ENCODE data around the gene ANKRD36.
"Not testable (repeated sequence)": the region's sequence is repeated elsewhere in the genome, so short reads cannot be mapped to it uniquely, and the experiment has no call there.

DNA sequence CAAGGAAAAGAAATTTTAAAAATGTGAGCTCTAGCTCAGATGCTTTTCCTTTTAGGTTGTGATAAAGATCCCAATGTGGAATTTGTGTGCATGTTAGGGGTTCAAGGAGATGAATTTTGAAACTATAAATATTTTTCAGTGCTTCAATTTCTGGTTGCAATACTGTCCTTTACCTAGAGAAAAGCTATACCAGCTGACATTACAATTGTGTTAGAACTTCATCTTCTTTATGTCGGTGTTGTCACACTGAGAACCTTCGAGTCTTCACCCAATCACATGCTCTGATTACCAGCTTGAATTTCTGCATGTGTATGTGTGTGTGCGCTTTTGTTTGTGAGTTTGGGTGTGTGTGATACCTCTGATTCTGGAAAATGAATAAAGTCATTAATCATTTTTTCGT, 55.0 kb downstream of the ANKRD36 start:
- TF ChIP-seq, protein P1, sequence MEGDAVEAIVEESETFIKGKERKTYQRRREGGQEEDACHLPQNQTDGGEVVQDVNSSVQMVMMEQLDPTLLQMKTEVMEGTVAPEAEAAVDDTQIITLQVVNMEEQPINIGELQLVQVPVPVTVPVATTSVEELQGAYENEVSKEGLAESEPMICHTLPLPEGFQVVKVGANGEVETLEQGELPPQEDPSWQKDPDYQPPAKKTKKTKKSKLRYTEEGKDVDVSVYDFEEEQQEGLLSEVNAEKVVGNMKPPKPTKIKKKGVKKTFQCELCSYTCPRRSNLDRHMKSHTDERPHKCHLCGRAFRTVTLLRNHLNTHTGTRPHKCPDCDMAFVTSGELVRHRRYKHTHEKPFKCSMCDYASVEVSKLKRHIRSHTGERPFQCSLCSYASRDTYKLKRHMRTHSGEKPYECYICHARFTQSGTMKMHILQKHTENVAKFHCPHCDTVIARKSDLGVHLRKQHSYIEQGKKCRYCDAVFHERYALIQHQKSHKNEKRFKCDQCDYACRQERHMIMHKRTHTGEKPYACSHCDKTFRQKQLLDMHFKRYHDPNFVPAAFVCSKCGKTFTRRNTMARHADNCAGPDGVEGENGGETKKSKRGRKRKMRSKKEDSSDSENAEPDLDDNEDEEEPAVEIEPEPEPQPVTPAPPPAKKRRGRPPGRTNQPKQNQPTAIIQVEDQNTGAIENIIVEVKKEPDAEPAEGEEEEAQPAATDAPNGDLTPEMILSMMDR (IDR thresholded peaks at IDR 0.05), result not testable (repeated sequence)
- TF ChIP-seq EP300 (IDR thresholded peaks at IDR 0.05), result not testable (repeated sequence)

Measured in sigmoid colon (tissue), 4 donors.